Endothelial cell of umbilical vein (primary cell): ENCODE measurements around the gene SELENOM. TPM values are rescaled to one million over a fixed set of nuclear protein-coding genes. Genes with fewer than 3 reads are reported as not detected.

Source experiments
- BruUV-seq: library from RNA; stranded (reverse); fragments of 400-500 nt; replicated peaks from 2 replicates; lab custom pipeline; 2021; lab: Mats Ljungman, UMichigan
- CTCF ChIA-PET: fragments of 300-600, 350-600 bp; sonication (Branson Sonifier 250); formaldehyde crosslinking; loops from one replicate; lab custom pipeline; 2021; ENCODE audit warnings: antibody characterized with exemption, inconsistent platforms; lab: Charles Lee
- POLR2A ChIA-PET: fragments of 300-600, 350-600 bp; sonication (Branson Sonifier 250); formaldehyde crosslinking; loops from one replicate; lab custom pipeline; 2021; ENCODE audit warnings: antibody characterized with exemption, inconsistent platforms; lab: Charles Lee
- DNase-seq: peaks from one replicate; pipeline ENCODE4 v3.0.0-alpha.2; 2011; ENCODE audit warnings: low read depth, low spot score
- FAIRE-seq: peaks from 2 replicates; lab custom pipeline; 2011; peaks lifted over from hg19 to GRCh38; lab: Jason Lieb, UNC
- H2AFZ ChIP-seq: 2 replicates; pipeline ENCODE4 v1.6.0; 2012; ENCODE audit warnings: low read depth, low read length, control low read depth, inconsistent platforms
- H3K27ac ChIP-seq: 2 replicates; pipeline ENCODE4 v1.5.1; 2011; ENCODE audit warnings: low read depth, mild to moderate bottlenecking, control low read depth, low read length, moderate library complexity; ENCODE audit not compliant: insufficient read depth
- H3K27me3 ChIP-seq, 2 experiments: 2 replicates each; pipeline versions ENCODE4 v1.6.0 to v1.6.1; 2011; ENCODE audit warnings: low read length in 2 of 2, mixed read lengths in 1 of 2; ENCODE audit not compliant: control insufficient read depth in 2 of 2, insufficient read depth in 2 of 2
- H3K36me3 ChIP-seq, 2 experiments: 2 replicates in 1 of 2; 3 replicates in 1 of 2; pipeline ENCODE4 v1.5.1; 2011; ENCODE audit warnings: low read length in 2 of 2, mild to moderate bottlenecking in 1 of 2, moderate library complexity in 1 of 2; ENCODE audit not compliant: control insufficient read depth in 2 of 2, insufficient read depth in 2 of 2; ENCODE audit errors: extremely low read depth in 1 of 2
- H3K4me1 ChIP-seq: 3 replicates; pipeline ENCODE4 v1.5.1; 2011; ENCODE audit warnings: mild to moderate bottlenecking, low read length; ENCODE audit not compliant: control insufficient read depth, insufficient read depth; ENCODE audit errors: extremely low read depth
- H3K4me2 ChIP-seq: 2 replicates; pipeline ENCODE4 v1.6.1; 2011; ENCODE audit warnings: low read length, control low read depth, mixed read lengths; ENCODE audit not compliant: insufficient read depth
- H3K4me3 ChIP-seq, 3 experiments: fragments of 200-600 bp in 1 of 3; sonication (generic), shearing (Covaris generic) in 1 of 3; replicated peaks in 1 of 3; 2 replicates each; pipeline ENCODE4 v1.5.1; 2011 to 2016; ENCODE audit warnings: control low read depth in 3 of 3, low read length in 3 of 3, mild to moderate bottlenecking in 2 of 3, inconsistent platforms in 1 of 3, low read depth in 1 of 3, moderate library complexity in 1 of 3; ENCODE audit not compliant: insufficient read depth in 1 of 3
- H3K79me2 ChIP-seq: 2 replicates; pipeline ENCODE4 v1.6.0; 2012; ENCODE audit warnings: low read length, inconsistent platforms; ENCODE audit not compliant: control insufficient read depth, insufficient read depth
- H3K9ac ChIP-seq: replicated peaks from 2 replicates; pipeline ENCODE3; 2011; ENCODE audit warnings: low read length, control low read depth; ENCODE audit not compliant: insufficient read depth; ENCODE audit errors: extremely low read depth
- H3K9me1 ChIP-seq: replicated peaks from 3 replicates; pipeline ENCODE4 v1.6.0; 2011; ENCODE audit warnings: mild to moderate bottlenecking, low read length; ENCODE audit not compliant: control insufficient read depth, insufficient read depth; ENCODE audit errors: extremely low read depth
- H3K9me3 ChIP-seq: replicated peaks from 2 replicates; pipeline ENCODE4 v1.5.1; 2012; ENCODE audit warnings: low read length, inconsistent platforms; ENCODE audit not compliant: control insufficient read depth, insufficient read depth
- H4K20me1 ChIP-seq: replicated peaks from 2 replicates; pipeline ENCODE3; 2011; ENCODE audit warnings: mild to moderate bottlenecking, low read length; ENCODE audit not compliant: control insufficient read depth, insufficient read depth; ENCODE audit errors: extremely low read depth
- EZH2 ChIP-seq: IDR thresholded peaks from 2 replicates; pipeline ENCODE4 v1.6.1; 2012; ENCODE audit warnings: borderline replicate concordance, low read depth, mild to moderate bottlenecking, moderate library complexity, low read length, inconsistent platforms; ENCODE audit not compliant: severe bottlenecking
- FOS ChIP-seq: IDR thresholded peaks from 2 replicates; pipeline ENCODE4 v1.6.1; 2011; ENCODE audit warnings: mild to moderate bottlenecking, low read length, moderate library complexity, borderline replicate concordance; ENCODE audit not compliant: insufficient read depth
- JUN ChIP-seq: IDR thresholded peaks from 2 replicates; pipeline ENCODE4 v1.6.1; 2011; ENCODE audit warnings: borderline replicate concordance, low read depth; ENCODE audit not compliant: insufficient read length, insufficient read depth
- MYC ChIP-seq: IDR thresholded peaks from one replicate; pipeline ENCODE4 v1.6.1; 2011; ENCODE audit warnings: mild to moderate bottlenecking, low read depth, low read length
- POLR2A ChIP-seq: IDR thresholded peaks from 2 replicates; pipeline ENCODE4 v1.6.1; 2012; ENCODE audit warnings: low read depth, mild to moderate bottlenecking, control low read depth, low read length
- POLR2AphosphoS5 ChIP-seq: IDR thresholded peaks from 2 replicates; pipeline ENCODE4 v1.6.1; 2012; ENCODE audit warnings: low read depth, mild to moderate bottlenecking, control low read depth, low read length, moderate library complexity; ENCODE audit not compliant: insufficient read depth
- dilution Hi-C: fragments of 300-500 bp; cut with MboI; formaldehyde crosslinking; loops from one replicate; pipeline ENCODE4 v1.15.0; 2019; ENCODE audit warnings: low sequenced_read_pairs; ENCODE audit not compliant: extremely low pct_ligation_motif_present
- intact Hi-C: fragments of 100-400 bp; cut with micrococcal nuclease; formaldehyde crosslinking; loops from one replicate; pipeline ENCODE4 v1.10.0; 2022
- polyA plus RNA-seq, 4 experiments: library from polyadenylated mRNA; depleted of rRNA in 3 of 4; stranded (reverse) in 3 of 4; unstranded in 1 of 4; fragments of >200 nt; gene quantifications; 2 replicates each; pipeline versions ENCODE4 v1.2.1 to v1.2.3, GENCODE V29; 2011 to 2012; ENCODE audit warnings: missing spikeins in 1 of 4
- total RNA-seq: library from RNA; stranded (reverse); gene quantifications from 2 replicates; pipeline ENCODE4 v1.2.3, GENCODE V29; 2021
- TF ChIP-seq, protein P1 (sequence below), 2 donors: IDR thresholded peaks; 1 replicate in 1 of 2; 2 replicates in 1 of 2; pipeline ENCODE4 v1.5.1; 2011; ENCODE audit warnings: low read length in 2 of 2, mild to moderate bottlenecking in 2 of 2, moderate library complexity in 2 of 2, control low read depth in 1 of 2, inconsistent platforms in 1 of 2, low read depth in 1 of 2; ENCODE audit not compliant: insufficient read depth in 1 of 2; ENCODE audit errors: extremely low read depth in 1 of 2
- TF ChIP-seq, protein P2 (sequence below): IDR thresholded peaks from 2 replicates; pipeline ENCODE4 v1.6.1; 2011; ENCODE audit not compliant: insufficient read depth, insufficient read length

Gene SELENOM
- total and polyA plus RNA-seq, 2 donors (not counting 3 experiments of a cell fraction or from before 2014, with no cell fraction given), result 29.6 to 87.1 TPM

DNA sequence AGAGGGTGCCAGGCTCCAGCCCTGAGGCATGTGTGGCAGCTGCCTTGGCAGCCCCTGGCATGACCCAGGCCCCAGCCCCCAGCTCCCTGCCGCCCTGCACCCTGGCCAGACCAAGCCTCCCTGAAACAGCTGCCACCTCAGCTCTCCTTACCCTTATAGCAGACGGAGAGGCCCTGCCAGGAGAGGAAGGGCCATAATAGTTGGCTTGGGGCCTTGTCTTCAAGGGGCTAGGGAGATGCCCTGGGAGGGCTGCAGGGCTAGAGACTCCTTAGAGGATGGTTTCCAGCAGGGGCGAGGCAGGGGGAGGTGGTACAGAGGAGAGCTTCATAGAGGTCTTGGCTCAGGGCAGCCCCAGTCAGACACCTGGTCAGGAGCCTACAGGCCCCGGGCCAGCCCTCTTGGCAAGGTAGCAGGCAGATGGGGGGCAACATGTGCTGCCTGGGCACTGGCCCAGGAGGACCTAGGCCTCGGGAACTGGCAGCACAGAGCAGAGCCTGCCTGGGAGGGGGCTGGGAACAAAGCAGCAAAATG lies 13.3 kb downstream of the SELENOM start:
- no peak for FAIRE-seq
- H3K4me3 ChIP-seq, result no peak overlapping the region
- no peaks in the 10 kb centered on the region for H3K27me3 ChIP-seq
- no peaks in the 10 kb centered on the region for H3K9me1 ChIP-seq
- dilution Hi-C loops, result no loop called here
- H3K79me2 ChIP-seq, result peaks cover 9% of the 10 kb centered on the region
- BruUV-seq, result no TSS peak
- H3K36me3 ChIP-seq, result peaks cover 35 to 80% of the 10 kb centered on the region in 2 experiments
- H3K4me1 ChIP-seq, result no peaks in the 10 kb centered on the region
- ChIA-PET CTCF (interaction anchor here (0.6 to 4.4 kb wide), 9 partner anchors 9 to 160 kb away, joined by 3 to 29 read pairs (median 4); partner anchors contain the start of gene SELENOM), POLR2A (interaction anchor here (0.6 to 2.0 kb wide), 2 partner anchors 125 to 763 kb away, joined by 3 to 4 read pairs; partner anchors contain the start of genes MORC2 and TUG1)
- H2AFZ ChIP-seq, result no peak overlapping the region
- no peaks in the 10 kb centered on the region for H3K9me3 ChIP-seq
- H3K4me2 ChIP-seq, result no peak overlapping the region
- DNase-seq, result no peak
- no peak overlapping the region for H3K9ac ChIP-seq
- H3K27ac ChIP-seq, result no peak overlapping the region
- H4K20me1 ChIP-seq, result no peaks in the 10 kb centered on the region
- TF ChIP-seq POLR2AphosphoS5, result no peak
- TF ChIP-seq, protein P1, sequence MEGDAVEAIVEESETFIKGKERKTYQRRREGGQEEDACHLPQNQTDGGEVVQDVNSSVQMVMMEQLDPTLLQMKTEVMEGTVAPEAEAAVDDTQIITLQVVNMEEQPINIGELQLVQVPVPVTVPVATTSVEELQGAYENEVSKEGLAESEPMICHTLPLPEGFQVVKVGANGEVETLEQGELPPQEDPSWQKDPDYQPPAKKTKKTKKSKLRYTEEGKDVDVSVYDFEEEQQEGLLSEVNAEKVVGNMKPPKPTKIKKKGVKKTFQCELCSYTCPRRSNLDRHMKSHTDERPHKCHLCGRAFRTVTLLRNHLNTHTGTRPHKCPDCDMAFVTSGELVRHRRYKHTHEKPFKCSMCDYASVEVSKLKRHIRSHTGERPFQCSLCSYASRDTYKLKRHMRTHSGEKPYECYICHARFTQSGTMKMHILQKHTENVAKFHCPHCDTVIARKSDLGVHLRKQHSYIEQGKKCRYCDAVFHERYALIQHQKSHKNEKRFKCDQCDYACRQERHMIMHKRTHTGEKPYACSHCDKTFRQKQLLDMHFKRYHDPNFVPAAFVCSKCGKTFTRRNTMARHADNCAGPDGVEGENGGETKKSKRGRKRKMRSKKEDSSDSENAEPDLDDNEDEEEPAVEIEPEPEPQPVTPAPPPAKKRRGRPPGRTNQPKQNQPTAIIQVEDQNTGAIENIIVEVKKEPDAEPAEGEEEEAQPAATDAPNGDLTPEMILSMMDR (IDR thresholded peaks at IDR 0.05; ENCODE audit: extremely low read depth in 1 of 2, insufficient read depth in 1 of 2, low read depth in 1 of 2, low read length in 2 of 2), result no peak
- TF ChIP-seq EZH2, result no peak
- TF ChIP-seq, protein P2, sequence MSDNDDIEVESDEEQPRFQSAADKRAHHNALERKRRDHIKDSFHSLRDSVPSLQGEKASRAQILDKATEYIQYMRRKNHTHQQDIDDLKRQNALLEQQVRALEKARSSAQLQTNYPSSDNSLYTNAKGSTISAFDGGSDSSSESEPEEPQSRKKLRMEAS, result no peak
- TF ChIP-seq MYC, result no peak
- TF ChIP-seq JUN, result no peak
- TF ChIP-seq POLR2A, result no peak
- TF ChIP-seq FOS, result no peak
- intact Hi-C loops, result no loop called here
